Brain microvascular endothelial cell (primary cell): ENCODE results near the gene HEBP1.

Experiments used
- DNase-seq: peaks from one replicate; pipeline ENCODE4 v3.0.0-alpha.2; 2020
- H3K27ac ChIP-seq: fragments of 250-450 bp; sonication (Bioruptor Pico); 2 replicates; pipeline ENCODE4 v1.5.1; 2020; ENCODE audit warnings: mild to moderate bottlenecking, moderate library complexity
- H3K27me3 ChIP-seq: fragments of 250-450 bp; sonication (Bioruptor Pico); replicated peaks from 2 replicates; pipeline ENCODE4 v1.5.1; 2020; ENCODE audit warnings: mild to moderate bottlenecking
- H3K36me3 ChIP-seq: fragments of 250-450 bp; sonication (Bioruptor Pico); replicated peaks from 2 replicates; pipeline ENCODE4 v1.5.1; 2020; ENCODE audit warnings: mild to moderate bottlenecking
- H3K4me3 ChIP-seq: 2 replicates; pipeline ENCODE4 v1.5.1; 2011; ENCODE audit warnings: low read depth, mild to moderate bottlenecking, control low read depth, low read length, moderate library complexity
- in situ Hi-C: cut with HindIII; loops from 2 replicates; pipeline ENCODE4 v1.10.0; 2017; ENCODE audit warnings: low sequenced_read_pairs, low pct_ligation_motif_present
- TF ChIP-seq, protein P1 (sequence below): IDR thresholded peaks from 2 replicates; pipeline ENCODE4 v1.5.1; 2011; ENCODE audit warnings: low read depth, mild to moderate bottlenecking, moderate library complexity, low read length, control low read depth, inconsistent platforms; ENCODE audit errors: missing control alignments

HEBP1 gene

DNA sequence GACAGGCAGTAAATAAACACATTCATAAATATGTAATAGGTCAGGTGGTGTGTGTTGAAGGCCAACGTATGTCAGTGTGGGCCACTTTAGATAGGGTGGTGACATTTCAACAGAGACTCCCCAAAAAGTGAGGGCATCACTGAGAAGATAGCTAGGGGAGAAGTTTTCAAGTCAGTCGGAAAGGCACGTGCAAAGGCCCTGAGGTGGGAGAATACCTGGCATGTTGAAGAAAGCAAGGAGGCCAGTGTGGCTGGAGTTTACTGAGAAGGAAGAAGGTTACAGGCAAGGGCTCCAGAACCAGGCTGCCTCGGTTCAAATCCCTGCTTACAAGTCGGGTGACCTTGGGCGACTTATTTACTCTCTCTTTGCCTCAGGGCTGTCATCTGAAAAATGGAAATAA is 11.0 kb upstream of the HEBP1 start:
- DNase-seq, result no peak
- Histone ChIP-seq H3K27me3 (no peaks in the 10 kb centered on the region), H3K4me3 (no peak overlapping the region), H3K36me3 (no peaks in the 10 kb centered on the region), H3K27ac (no peak overlapping the region)
- TF ChIP-seq, protein P1, sequence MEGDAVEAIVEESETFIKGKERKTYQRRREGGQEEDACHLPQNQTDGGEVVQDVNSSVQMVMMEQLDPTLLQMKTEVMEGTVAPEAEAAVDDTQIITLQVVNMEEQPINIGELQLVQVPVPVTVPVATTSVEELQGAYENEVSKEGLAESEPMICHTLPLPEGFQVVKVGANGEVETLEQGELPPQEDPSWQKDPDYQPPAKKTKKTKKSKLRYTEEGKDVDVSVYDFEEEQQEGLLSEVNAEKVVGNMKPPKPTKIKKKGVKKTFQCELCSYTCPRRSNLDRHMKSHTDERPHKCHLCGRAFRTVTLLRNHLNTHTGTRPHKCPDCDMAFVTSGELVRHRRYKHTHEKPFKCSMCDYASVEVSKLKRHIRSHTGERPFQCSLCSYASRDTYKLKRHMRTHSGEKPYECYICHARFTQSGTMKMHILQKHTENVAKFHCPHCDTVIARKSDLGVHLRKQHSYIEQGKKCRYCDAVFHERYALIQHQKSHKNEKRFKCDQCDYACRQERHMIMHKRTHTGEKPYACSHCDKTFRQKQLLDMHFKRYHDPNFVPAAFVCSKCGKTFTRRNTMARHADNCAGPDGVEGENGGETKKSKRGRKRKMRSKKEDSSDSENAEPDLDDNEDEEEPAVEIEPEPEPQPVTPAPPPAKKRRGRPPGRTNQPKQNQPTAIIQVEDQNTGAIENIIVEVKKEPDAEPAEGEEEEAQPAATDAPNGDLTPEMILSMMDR, result no peak
- in situ Hi-C loops, result no loop called here

DNA sequence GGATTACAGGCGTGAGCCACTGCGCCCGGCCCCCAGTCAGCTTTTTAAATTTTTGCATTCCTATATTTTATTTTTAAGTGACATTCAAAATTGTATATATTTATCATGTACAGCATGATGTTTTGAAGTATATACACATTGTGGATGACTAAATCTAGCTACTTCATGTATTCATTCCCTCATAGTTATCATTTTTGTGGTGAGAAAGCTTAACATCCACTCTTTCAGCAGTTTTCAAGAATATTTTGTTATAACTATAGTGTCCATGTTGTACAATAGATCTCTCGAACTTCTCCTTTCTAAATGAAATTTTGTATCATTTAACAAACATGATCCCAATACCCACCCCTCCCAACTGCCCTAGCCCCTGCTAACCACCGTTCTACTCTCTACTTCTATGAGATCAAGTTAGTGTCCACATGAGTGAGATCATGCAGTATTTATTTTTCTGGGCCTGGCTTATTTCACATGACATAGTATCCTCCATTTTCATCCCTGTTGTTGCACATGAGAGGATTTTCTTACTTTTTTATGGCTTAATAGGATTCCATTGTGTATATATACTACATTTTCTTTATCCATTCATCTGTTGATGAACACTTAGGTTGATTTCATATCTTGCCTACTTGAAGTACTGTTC is 8.8 kb upstream of the HEBP1 start:
- H3K27ac ChIP-seq, result no peak overlapping the region
- TF ChIP-seq, protein P1, result no peak
- DNase-seq, result no peak
- in situ Hi-C loops, result no loop called here
- no peak overlapping the region for H3K4me3 ChIP-seq
- H3K27me3 ChIP-seq, result no peaks in the 10 kb centered on the region
- no peaks in the 10 kb centered on the region for H3K36me3 ChIP-seq

DNA sequence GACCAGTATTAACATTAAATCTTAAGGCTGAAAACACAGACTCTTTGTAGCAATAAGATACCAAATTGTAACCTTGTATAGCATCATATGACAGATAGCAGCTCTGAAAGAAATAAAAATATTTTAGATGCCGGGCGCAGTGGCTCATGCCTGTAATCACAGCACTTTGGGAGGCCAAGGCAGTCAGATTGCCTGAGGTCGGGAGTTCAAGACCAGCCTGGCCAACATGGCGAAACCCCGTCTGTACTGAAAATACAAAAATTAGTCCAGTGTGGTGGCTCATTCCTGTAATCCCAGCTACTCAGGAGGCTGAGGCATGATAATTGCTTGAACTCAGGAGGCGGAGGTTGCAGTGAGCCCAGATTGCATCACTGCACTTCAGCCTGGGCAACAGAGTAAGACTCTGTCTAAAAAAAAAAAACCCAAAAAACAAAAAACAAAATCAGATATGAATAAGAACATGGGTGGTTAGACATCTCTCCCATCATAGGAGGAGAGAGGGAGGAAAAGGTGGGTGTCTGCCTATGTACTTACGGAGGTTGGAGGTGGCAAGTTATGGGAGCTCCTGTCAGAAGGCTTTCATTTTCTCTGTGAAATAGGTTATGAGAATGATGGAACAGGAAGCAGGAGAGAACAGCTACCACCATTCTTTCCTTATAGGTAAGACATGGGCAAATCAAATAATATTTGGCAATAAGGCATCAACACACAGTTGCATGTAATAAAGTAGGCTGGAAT is 7.6 kb upstream of the HEBP1 start:
- TF ChIP-seq, protein P1, result no peak
- Histone ChIP-seq H3K36me3 (no peaks in the 10 kb centered on the region), H3K27ac (no peak overlapping the region), H3K4me3 (no peak overlapping the region), H3K27me3 (no peaks in the 10 kb centered on the region)
- DNase-seq, result no peak
- in situ Hi-C loops, result no loop called here

DNA sequence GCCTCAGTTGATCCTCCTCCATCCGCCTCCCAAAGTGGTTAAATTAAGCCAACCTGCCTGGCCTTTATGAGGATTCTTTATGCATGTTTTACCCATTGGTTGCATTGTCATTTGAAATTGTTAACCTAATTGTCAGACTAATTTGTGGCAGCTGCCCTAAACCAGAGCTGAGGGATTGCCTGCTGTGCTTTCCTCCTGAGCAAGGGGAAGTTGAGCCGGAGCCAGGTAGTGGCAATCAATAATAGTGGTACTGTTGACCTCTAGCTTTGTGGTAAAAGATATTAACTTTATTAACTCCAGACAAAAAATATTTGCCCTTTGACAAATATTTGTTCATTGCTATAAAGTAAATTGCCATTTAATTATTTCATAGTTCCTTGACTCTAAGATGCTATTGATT is 5.6 kb upstream of the HEBP1 start:
- TF ChIP-seq, protein P1, result no peak
- Histone ChIP-seq H3K4me3 (no peak overlapping the region), H3K36me3 (no peaks in the 10 kb centered on the region), H3K27me3 (no peaks in the 10 kb centered on the region), H3K27ac (no peak overlapping the region)
- DNase-seq, result no peak
- in situ Hi-C loops, result no loop called here

DNA sequence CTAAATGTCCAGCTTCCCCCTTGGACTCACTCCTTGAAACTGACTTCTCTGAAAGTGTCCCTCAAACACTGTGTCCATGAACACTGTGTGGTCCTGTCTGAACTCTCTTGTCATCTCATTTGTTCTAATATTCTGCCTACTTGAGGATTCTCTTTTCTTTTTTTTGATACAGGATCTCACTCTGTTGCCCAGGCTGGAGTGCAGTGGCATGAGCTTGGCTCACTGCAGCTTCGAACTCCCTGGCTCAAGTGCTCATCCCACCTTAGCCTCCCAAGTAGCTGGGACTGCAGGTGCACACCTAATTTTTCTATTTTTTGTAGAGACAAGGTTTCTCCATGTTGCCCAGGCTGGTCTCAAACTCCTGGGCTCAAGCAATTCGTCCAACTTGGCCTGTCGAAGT is 4.9 kb upstream of the HEBP1 start:
- TF ChIP-seq, protein P1, result no peak
- in situ Hi-C loops, result no loop called here
- Histone ChIP-seq H3K27me3 (no peaks in the 10 kb centered on the region), H3K4me3 (no peak overlapping the region), H3K27ac (no peak overlapping the region), H3K36me3 (no peaks in the 10 kb centered on the region)
- DNase-seq, result no peak

DNA sequence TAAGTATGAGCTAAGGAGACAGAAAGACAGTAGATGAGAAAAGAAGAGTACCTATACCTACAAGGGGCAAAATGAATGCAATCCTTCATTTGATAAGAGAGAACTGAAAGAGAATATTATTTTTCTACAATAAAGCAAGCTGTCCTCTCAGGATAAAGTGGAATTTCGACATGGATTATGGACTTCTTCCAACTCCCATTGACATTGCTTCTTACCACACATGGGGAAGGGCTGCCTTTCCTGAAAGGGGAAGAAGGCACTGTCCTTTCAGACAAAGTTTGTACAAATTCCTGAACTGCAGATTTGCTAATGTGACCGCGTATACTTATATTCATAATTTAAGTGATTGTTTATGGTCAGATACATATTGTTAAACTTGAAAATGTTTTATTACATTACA is 4.3 kb upstream of the HEBP1 start:
- no peak overlapping the region for H3K27ac ChIP-seq
- H3K4me3 ChIP-seq, result no peak overlapping the region
- no peak for DNase-seq
- in situ Hi-C loops, result no loop called here
- no peaks in the 10 kb centered on the region for H3K36me3 ChIP-seq
- TF ChIP-seq, protein P1, result no peak
- H3K27me3 ChIP-seq, result no peaks in the 10 kb centered on the region
